AG10803 (cell line): ENCODE data around the gene GAK.
"Not testable (repeated sequence)": the region's sequence is repeated elsewhere in the genome, so short reads cannot be mapped to it uniquely, and the experiment has no call there.

Experiments used
- DNase-seq: peaks from one replicate; pipeline ENCODE4 v3.0.0; 2010; ENCODE audit warnings: low read depth
- H3K4me3 ChIP-seq: 2 replicates; pipeline ENCODE4 v1.5.1; 2011; ENCODE audit warnings: mild to moderate bottlenecking, low read length, control low read depth
- CTCF ChIP-seq: conservative IDR thresholded peaks from 2 replicates; pipeline ENCODE4 v1.5.1; 2011; ENCODE audit warnings: mild to moderate bottlenecking, low read length, control low read depth, inconsistent platforms

The GAK gene

GRCh38 chr4:945274-946102 is 13.4 kb upstream of the GAK start:
- TF ChIP-seq CTCF = no peak
- DNase-seq = no peak
- H3K4me3 ChIP-seq = no peak overlapping the region

- DNase-seq = not testable (repeated sequence)
Observed at GRCh38 chr4:939508-939907, 7.4 kb upstream of the GAK start.

GRCh38 chr4:932713-933070 is 576 bp upstream of the GAK start:
- DNase-seq = no peak
- H3K4me3 ChIP-seq = peak overlapping the region; percentile 97
- no peak; the same call in 1 of the 2 replicates for TF ChIP-seq CTCF

More at GRCh38 chr4:939508-939907, 7.4 kb upstream of the GAK start:
- H3K4me3 ChIP-seq = not testable (repeated sequence)

- H3K4me3 ChIP-seq = peak overlapping the region; percentile 94
- TF ChIP-seq CTCF = no peak
- DNase-seq = peak; percentile 54
Observed at GRCh38 chr4:931194-931959, 739 bp downstream of the GAK start.

GRCh38 chr4:930827-931193 is 1.3 kb downstream of the GAK start:
- H3K4me3 ChIP-seq = peak overlapping the region; percentile 94
- TF ChIP-seq CTCF = no peak
- no peak for DNase-seq

GRCh38 chr4:930028-930551 is 2.0 kb downstream of the GAK start:
- no peak for TF ChIP-seq CTCF
- no peak for DNase-seq
- H3K4me3 ChIP-seq = peak overlapping the region; percentile 94; the same call in 1 of the 2 replicates

GRCh38 chr4:929096-929765 is 2.9 kb downstream of the GAK start:
- no peak for TF ChIP-seq CTCF
- no peak overlapping the region for H3K4me3 ChIP-seq
- DNase-seq = no peak

- not testable (repeated sequence) for H3K4me3 ChIP-seq, DNase-seq
Observed at GRCh38 chr4:927566-927965, 4.5 kb downstream of the GAK start.
